NAMALWA (cell line): ENCODE data around the gene TUBB8.
"Not testable (repeated sequence)": the region's sequence is repeated elsewhere in the genome, so short reads cannot be mapped to it uniquely, and the experiment has no call there.

Experiments used
- DNase-seq: peaks from one replicate; pipeline ENCODE4 v3.0.0-alpha.2; 2015; ENCODE audit warnings: low spot score

TUBB8 gene

GRCh38 chr10:47864-48263, 1.2 kb downstream of the TUBB8 start:
- not testable (repeated sequence) for DNase-seq

GRCh38 chr10:13315-13635, 35.8 kb downstream of the TUBB8 start:
- not testable (repeated sequence) for DNase-seq

GRCh38 chr10:12444-13314, 36.4 kb downstream of the TUBB8 start:
- not testable (repeated sequence) for DNase-seq

GRCh38 chr10:11260-11659, 37.8 kb downstream of the TUBB8 start:
- not testable (repeated sequence) for DNase-seq

- not testable (repeated sequence) for DNase-seq
Measured at GRCh38 chr10:10261-10971, 38.7 kb downstream of the TUBB8 start.
